NCI-H1694 (cell line): ENCODE measurements around the gene NKAIN4.

Experiments
- DNase-seq: peaks from one replicate; lab custom pipeline; 2025; lab: John Stamatoyannopoulos, UW

NKAIN4 gene

GRCh38 chr20:63274381-63275228 is 20.3 kb upstream of the NKAIN4 start:
- no peak for DNase-seq

GRCh38 chr20:63273635-63274380 is 19.5 kb upstream of the NKAIN4 start:
- no peak for DNase-seq

DNA sequence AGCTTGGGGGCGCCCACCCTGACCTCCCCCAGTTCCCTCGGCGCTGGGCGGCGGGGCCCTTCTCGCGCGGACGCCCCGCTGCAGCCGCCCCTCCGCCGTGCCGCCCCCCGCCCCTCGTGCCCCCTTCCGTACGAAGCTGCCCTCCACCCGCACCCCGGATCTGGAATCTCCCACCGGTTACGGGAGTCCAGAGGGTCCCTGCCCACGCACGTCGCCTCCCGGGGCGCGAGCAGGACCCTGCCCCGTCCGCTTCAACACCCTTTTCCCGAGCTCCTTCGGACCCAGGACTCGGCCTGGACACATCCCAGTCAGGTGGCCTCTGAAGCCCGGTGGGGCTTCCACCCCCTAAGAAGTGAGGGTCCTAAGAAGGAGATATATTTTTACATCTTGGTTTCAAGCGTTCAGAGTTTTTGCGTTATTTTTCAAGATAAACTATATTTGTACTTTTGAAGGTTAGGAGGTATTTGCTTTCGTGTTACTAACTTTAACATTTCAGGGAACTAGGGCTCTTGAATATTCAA is 18.9 kb upstream of the NKAIN4 start:
- DNase-seq, result no peak

- peak; percentile 48 for DNase-seq
These were observed 18.1 kb upstream of the NKAIN4 start, which contains the start of gene ARFGAP1 for GRCh38 chr20:63272105-63273058. TSS of gene ARFGAP1 (plus strand) at chr20:63272813. CDS start at chr20:63275581, 2,768 bp downstream.

DNA sequence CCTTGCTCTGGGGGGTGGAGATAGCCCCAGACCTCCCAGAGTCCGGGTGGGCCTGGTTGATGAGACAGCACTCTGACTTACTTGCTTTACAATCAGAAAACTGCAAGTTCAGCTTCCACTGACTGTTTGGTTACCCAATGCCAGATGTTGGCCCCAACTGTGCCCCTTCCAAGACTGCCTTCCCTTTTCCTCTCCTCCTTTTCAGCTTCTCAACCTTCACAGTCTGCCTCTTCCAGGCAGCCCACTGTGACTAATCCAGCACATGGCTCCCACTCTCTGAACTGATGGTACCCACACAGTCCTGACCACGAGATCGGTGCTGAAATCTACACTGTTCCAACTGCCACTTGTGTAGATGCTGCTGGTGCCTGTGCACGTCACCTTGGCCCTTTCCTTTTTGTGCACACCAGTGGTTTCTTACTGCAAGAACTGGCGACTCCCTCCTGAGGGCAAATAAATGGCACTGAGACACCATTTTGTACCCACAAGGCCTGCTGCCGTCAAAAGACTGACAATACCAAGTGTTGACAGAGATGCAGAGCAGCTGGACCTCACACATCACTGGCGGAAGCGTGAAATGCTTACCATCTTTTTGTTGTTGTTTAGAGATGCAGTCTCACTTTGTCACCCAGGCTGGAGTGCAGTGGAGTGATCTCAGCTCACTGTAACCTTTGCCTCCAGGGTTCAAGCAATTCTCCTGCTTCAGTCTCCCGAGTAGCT is 16.5 kb upstream of the NKAIN4 start:
- no peak for DNase-seq

GRCh38 chr20:63269724-63270123 is 15.5 kb upstream of the NKAIN4 start:
- DNase-seq, result no peak

DNA sequence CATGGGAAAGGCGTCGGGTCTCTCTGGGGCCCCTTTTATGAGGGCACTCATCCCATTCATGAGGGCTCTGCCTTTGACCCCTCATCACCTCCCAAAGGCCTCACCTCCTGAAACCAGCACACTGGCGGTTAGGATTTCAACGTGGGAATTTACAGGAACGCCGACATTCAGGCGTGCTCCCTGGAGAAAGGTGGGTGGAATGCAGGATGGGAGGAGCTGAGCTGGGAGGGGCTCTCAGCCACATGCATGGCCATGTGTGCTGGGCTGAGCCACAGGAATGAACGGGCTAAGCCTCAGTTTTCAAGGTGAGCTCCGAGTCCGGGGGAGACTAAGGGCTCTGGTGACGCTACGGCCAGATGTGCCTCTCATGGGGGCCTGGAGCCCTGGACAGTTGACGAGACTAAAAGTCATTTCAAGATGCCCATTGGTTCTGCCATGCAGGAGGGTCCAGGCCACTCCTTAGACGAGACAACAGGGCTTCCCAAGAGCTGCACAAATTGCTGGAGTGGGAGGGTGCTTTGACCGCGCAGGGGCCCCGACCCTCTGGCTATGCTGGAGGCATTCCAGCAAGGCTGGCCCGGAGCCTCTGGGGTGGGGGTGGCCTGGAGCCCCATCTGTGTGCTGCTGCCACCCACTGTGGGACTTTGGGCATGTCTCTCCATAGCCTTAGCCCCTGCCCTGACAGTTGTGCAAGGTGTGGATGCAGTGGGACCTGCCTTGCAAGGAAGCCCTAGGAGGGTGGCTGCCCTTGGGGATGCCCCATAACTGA is 14.6 kb upstream of the NKAIN4 start:
- no peak for DNase-seq

- no peak for DNase-seq
These were observed 14.0 kb upstream of the NKAIN4 start for GRCh38 chr20:63268256-63268655.

- DNase-seq, result no peak
These were observed 13.4 kb upstream of the NKAIN4 start for GRCh38 chr20:63267691-63268090.

DNA sequence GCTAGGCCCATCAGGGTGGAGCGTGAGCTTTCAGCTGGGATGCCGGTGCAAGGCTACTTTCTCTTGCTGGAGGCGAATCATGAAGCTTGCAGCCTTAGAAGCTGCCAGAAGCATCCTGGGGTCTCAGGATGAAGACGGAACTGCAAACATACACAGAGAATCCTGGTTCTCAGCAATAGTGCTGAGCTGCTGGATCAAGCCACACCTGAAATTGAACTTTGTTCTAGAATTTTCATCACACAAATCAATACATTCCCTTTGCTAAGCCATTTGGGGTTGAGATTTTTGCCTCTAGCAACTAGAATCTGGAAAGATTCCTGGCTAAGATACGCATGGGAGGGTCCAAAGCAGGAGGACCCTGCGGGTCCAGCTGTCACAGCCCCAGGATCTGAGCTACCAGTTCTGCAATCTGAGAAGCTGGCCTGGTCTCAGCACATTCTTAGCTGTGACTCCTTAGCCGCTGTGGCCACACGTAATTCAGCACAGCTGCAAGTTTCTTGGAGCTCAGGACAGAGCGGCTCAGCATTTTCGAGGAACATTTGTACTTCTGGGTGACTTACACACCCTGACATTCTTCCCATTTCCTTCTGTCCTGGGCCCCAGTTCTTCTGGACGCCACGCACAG is 11.7 kb upstream of the NKAIN4 start:
- no peak for DNase-seq

- no peak for DNase-seq
These were observed 10.3 kb upstream of the NKAIN4 start for GRCh38 chr20:63264519-63264918.

DNA sequence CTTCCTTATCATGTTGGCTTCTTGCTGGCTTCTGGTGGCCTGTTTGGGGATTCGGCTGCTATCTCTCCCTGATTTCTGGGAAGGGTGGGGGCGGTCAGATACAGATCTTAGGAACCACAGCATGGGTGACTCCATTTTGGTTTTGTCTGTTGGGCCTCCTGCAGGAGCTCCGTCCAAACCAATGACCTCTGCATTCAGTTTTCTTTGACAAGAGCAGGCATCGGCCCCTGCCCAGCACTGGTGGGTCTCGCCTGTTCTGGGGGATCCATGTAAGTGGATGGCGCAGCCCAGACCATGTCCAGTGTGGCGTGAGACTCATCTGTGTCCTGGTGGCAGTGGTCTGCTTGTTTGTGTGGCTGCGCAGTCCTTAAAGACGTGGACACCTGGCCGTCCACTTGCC is 9.7 kb upstream of the NKAIN4 start:
- no peak for DNase-seq

DNA sequence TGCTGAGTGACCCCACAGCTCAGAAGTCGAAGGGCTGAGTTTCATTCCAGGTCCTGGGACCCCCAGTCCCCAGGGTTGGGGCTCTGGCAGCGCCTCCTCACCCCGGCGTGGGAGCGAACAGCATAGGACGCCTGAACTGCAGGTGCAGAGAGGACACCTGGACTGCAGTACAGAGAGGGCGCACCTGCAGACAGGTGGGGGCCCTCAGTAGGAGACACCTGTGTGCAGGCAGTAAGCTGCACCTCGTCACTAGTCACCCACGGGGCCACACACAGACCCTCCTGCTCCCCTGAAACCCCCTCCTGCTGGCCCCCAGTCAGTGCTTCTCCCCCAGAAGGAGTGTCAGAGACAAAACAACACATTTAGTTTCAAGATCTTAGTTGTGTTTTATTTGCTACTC is 8.6 kb upstream of the NKAIN4 start:
- no peak for DNase-seq

- no peak for DNase-seq
These were observed 7.7 kb upstream of the NKAIN4 start for GRCh38 chr20:63261795-63262528.

GRCh38 chr20:63261060-63261794 is 7.0 kb upstream of the NKAIN4 start:
- DNase-seq, result no peak

DNA sequence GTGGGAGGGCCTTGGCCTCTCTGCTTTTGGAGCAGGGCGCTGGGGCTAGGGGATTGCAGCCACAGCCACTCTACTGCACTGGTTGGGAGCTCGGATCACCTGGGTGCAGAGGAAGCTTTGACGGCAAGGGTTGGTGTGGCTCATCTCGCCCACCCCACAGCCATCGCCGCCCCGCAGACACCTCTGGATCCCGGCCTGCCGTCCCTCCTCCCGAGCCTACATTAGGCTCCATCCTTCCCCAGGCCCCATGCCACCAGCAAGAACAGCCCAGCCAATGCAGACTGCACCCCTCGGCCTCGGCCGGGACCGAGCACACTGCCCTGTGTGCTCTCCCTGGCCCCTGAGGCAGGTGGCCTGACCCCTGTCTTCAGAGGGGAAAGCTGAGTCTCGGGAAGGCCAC is 6.3 kb upstream of the NKAIN4 start:
- DNase-seq, result no peak

DNA sequence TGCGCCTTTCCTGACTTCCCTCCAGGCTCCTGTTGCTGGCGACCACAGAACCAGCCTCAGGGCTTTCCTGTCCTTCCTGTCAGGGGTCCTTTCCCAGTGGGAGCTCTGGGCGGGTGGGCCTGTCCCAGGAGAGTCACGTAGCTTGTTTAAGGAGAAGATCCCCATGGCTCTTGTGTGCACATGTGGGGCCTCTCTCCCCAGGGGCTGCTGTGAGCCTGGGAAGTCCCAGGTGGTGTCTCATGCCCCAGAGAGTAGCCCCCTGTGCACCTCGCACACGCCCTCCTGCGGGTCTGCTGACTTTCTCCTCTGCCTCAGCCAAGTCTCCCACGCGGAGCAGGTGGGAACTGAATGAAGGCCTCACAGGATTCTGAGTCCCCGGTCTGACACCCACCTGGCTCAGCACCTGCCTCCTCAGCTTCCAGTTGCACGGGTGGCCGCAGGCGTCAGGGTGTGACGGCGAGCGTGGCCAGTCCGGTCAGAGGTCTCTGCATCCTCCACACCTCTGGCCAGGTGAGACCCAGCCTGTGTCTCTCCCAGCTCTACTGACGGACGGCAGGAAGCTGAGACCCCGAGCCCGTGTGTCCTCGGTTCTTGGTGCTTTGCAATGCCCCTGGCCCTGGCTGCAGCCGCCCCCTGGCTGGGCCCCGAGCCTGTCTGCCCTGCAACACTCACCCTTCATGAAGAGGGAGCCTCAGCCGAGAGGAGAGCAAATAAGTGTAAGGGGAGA is 5.6 kb upstream of the NKAIN4 start:
- no peak for DNase-seq

DNA sequence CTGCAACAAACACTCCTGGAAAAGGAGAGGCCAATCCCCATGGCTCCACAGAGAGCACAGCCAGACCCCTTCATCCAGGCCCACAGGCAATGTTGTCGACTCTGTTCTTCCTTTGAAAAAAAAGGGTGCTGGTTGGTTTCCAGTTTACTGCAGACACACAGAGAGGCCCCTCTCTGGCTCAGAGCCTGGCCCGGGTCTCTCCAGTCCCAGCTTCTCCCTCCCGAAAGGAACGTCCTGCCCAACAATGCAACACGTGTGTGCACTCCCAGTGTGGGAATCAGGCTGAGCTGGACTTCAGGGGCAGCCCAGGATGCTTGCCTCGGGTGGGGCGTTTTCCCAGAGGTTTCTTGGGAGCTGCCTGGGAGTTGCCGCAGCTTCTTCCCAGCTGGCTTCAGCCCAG is 4.5 kb upstream of the NKAIN4 start:
- DNase-seq, result no peak
